Endothelial cell of umbilical vein (primary cell): ENCODE data around the gene MRPS34. TPM values are rescaled to one million over a fixed set of nuclear protein-coding genes. Genes with fewer than 3 reads are reported as not detected.

Source experiments
- BruUV-seq: library from RNA; stranded (reverse); fragments of 400-500 nt; replicated peaks from 2 replicates; lab custom pipeline; 2021; lab: Mats Ljungman, UMichigan
- CTCF ChIA-PET: fragments of 300-600, 350-600 bp; sonication (Branson Sonifier 250); formaldehyde crosslinking; loops from one replicate; lab custom pipeline; 2021; ENCODE audit warnings: antibody characterized with exemption, inconsistent platforms; lab: Charles Lee
- POLR2A ChIA-PET: fragments of 300-600, 350-600 bp; sonication (Branson Sonifier 250); formaldehyde crosslinking; loops from one replicate; lab custom pipeline; 2021; ENCODE audit warnings: antibody characterized with exemption, inconsistent platforms; lab: Charles Lee
- DNase-seq: peaks from one replicate; pipeline ENCODE4 v3.0.0-alpha.2; 2011; ENCODE audit warnings: low read depth, low spot score
- FAIRE-seq: peaks from 2 replicates; lab custom pipeline; 2011; peaks lifted over from hg19 to GRCh38; lab: Jason Lieb, UNC
- H2AFZ ChIP-seq: 2 replicates; pipeline ENCODE4 v1.6.0; 2012; ENCODE audit warnings: low read depth, low read length, control low read depth, inconsistent platforms
- H3K27ac ChIP-seq: 2 replicates; pipeline ENCODE4 v1.5.1; 2011; ENCODE audit warnings: low read depth, mild to moderate bottlenecking, control low read depth, low read length, moderate library complexity; ENCODE audit not compliant: insufficient read depth
- H3K27me3 ChIP-seq, 2 experiments: 2 replicates each; pipeline versions ENCODE4 v1.6.0 to v1.6.1; 2011; ENCODE audit warnings: low read length in 2 of 2, mixed read lengths in 1 of 2; ENCODE audit not compliant: control insufficient read depth in 2 of 2, insufficient read depth in 2 of 2
- H3K36me3 ChIP-seq, 2 experiments: 2 replicates in 1 of 2; 3 replicates in 1 of 2; pipeline ENCODE4 v1.5.1; 2011; ENCODE audit warnings: low read length in 2 of 2, mild to moderate bottlenecking in 1 of 2, moderate library complexity in 1 of 2; ENCODE audit not compliant: control insufficient read depth in 2 of 2, insufficient read depth in 2 of 2; ENCODE audit errors: extremely low read depth in 1 of 2
- H3K4me1 ChIP-seq: 3 replicates; pipeline ENCODE4 v1.5.1; 2011; ENCODE audit warnings: mild to moderate bottlenecking, low read length; ENCODE audit not compliant: control insufficient read depth, insufficient read depth; ENCODE audit errors: extremely low read depth
- H3K4me2 ChIP-seq: 2 replicates; pipeline ENCODE4 v1.6.1; 2011; ENCODE audit warnings: low read length, control low read depth, mixed read lengths; ENCODE audit not compliant: insufficient read depth
- H3K4me3 ChIP-seq, 3 experiments: fragments of 200-600 bp in 1 of 3; sonication (generic), shearing (Covaris generic) in 1 of 3; replicated peaks in 1 of 3; 2 replicates each; pipeline ENCODE4 v1.5.1; 2011 to 2016; ENCODE audit warnings: control low read depth in 3 of 3, low read length in 3 of 3, mild to moderate bottlenecking in 2 of 3, inconsistent platforms in 1 of 3, low read depth in 1 of 3, moderate library complexity in 1 of 3; ENCODE audit not compliant: insufficient read depth in 1 of 3
- H3K79me2 ChIP-seq: 2 replicates; pipeline ENCODE4 v1.6.0; 2012; ENCODE audit warnings: low read length, inconsistent platforms; ENCODE audit not compliant: control insufficient read depth, insufficient read depth
- H3K9ac ChIP-seq: replicated peaks from 2 replicates; pipeline ENCODE3; 2011; ENCODE audit warnings: low read length, control low read depth; ENCODE audit not compliant: insufficient read depth; ENCODE audit errors: extremely low read depth
- H3K9me1 ChIP-seq: replicated peaks from 3 replicates; pipeline ENCODE4 v1.6.0; 2011; ENCODE audit warnings: mild to moderate bottlenecking, low read length; ENCODE audit not compliant: control insufficient read depth, insufficient read depth; ENCODE audit errors: extremely low read depth
- H3K9me3 ChIP-seq: replicated peaks from 2 replicates; pipeline ENCODE4 v1.5.1; 2012; ENCODE audit warnings: low read length, inconsistent platforms; ENCODE audit not compliant: control insufficient read depth, insufficient read depth
- H4K20me1 ChIP-seq: replicated peaks from 2 replicates; pipeline ENCODE3; 2011; ENCODE audit warnings: mild to moderate bottlenecking, low read length; ENCODE audit not compliant: control insufficient read depth, insufficient read depth; ENCODE audit errors: extremely low read depth
- EZH2 ChIP-seq: IDR thresholded peaks from 2 replicates; pipeline ENCODE4 v1.6.1; 2012; ENCODE audit warnings: borderline replicate concordance, low read depth, mild to moderate bottlenecking, moderate library complexity, low read length, inconsistent platforms; ENCODE audit not compliant: severe bottlenecking
- FOS ChIP-seq: IDR thresholded peaks from 2 replicates; pipeline ENCODE4 v1.6.1; 2011; ENCODE audit warnings: mild to moderate bottlenecking, low read length, moderate library complexity, borderline replicate concordance; ENCODE audit not compliant: insufficient read depth
- GATA2 ChIP-seq: IDR thresholded peaks from 2 replicates; pipeline ENCODE4 v1.7.0; 2011; ENCODE audit warnings: low read depth, mild to moderate bottlenecking, moderate library complexity, mixed read lengths, low read length; ENCODE audit not compliant: insufficient read length, insufficient read depth
- JUN ChIP-seq: IDR thresholded peaks from 2 replicates; pipeline ENCODE4 v1.6.1; 2011; ENCODE audit warnings: borderline replicate concordance, low read depth; ENCODE audit not compliant: insufficient read length, insufficient read depth
- MYC ChIP-seq: IDR thresholded peaks from one replicate; pipeline ENCODE4 v1.6.1; 2011; ENCODE audit warnings: mild to moderate bottlenecking, low read depth, low read length
- POLR2A ChIP-seq: IDR thresholded peaks from 2 replicates; pipeline ENCODE4 v1.6.1; 2012; ENCODE audit warnings: low read depth, mild to moderate bottlenecking, control low read depth, low read length
- POLR2AphosphoS5 ChIP-seq: IDR thresholded peaks from 2 replicates; pipeline ENCODE4 v1.6.1; 2012; ENCODE audit warnings: low read depth, mild to moderate bottlenecking, control low read depth, low read length, moderate library complexity; ENCODE audit not compliant: insufficient read depth
- dilution Hi-C: fragments of 300-500 bp; cut with MboI; formaldehyde crosslinking; loops from one replicate; pipeline ENCODE4 v1.15.0; 2019; ENCODE audit warnings: low sequenced_read_pairs; ENCODE audit not compliant: extremely low pct_ligation_motif_present
- intact Hi-C: fragments of 100-400 bp; cut with micrococcal nuclease; formaldehyde crosslinking; loops from one replicate; pipeline ENCODE4 v1.10.0; 2022
- polyA plus RNA-seq, 4 experiments: library from polyadenylated mRNA; depleted of rRNA in 3 of 4; stranded (reverse) in 3 of 4; unstranded in 1 of 4; fragments of >200 nt; gene quantifications; 2 replicates each; pipeline versions ENCODE4 v1.2.1 to v1.2.3, GENCODE V29; 2011 to 2012; ENCODE audit warnings: missing spikeins in 1 of 4
- total RNA-seq: library from RNA; stranded (reverse); gene quantifications from 2 replicates; pipeline ENCODE4 v1.2.3, GENCODE V29; 2021
- TF ChIP-seq, protein P1 (sequence below): IDR thresholded peaks from 2 replicates; pipeline ENCODE4 v1.6.1; 2011; ENCODE audit not compliant: insufficient read depth, insufficient read length
- TF ChIP-seq, protein P2 (sequence below), 2 donors: IDR thresholded peaks; 1 replicate in 1 of 2; 2 replicates in 1 of 2; pipeline ENCODE4 v1.5.1; 2011; ENCODE audit warnings: low read length in 2 of 2, mild to moderate bottlenecking in 2 of 2, moderate library complexity in 2 of 2, control low read depth in 1 of 2, inconsistent platforms in 1 of 2, low read depth in 1 of 2; ENCODE audit not compliant: insufficient read depth in 1 of 2; ENCODE audit errors: extremely low read depth in 1 of 2

The MRPS34 gene
- total and polyA plus RNA-seq, 2 donors (not counting 3 experiments of a cell fraction or from before 2014, with no cell fraction given) = 82.1 to 102 TPM

DNA sequence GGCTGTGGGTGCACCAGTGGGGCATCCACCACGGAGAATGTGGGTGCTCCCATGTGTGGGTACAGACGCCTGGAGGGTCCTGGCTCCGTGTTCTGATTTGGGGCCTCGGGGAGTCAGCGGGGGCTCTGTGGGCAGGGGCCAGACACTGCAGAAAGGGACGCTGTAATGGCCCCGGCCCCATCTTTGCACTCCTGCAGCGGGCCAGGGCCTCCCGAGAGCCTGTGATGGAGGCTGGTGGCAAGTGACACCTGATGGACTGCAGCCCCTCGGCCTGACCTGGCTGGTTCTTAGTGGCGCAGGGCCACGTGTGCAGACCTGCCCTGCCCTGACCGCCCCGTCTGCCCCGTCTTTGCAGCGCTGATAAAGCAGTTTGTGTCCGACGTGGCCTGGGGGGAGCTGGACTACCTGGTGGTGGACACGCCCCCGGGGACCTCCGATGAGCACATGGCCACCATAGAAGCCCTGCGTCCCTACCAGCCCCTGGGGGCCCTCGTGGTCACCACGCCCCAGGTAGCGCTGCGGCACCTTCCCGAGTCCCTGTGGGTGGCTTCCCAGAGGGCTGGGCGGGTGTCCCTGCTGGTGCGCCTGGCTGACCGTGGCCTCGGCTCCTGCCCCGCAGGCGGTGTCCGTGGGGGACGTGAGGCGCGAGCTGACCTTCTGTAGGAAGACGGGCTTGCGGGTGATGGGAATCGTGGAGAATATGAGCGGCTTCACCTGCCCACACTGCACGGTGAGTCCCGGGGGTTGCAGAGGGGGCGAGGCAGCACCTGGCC lies 14.6 kb upstream of the MRPS34 start:
- Histone ChIP-seq H4K20me1 (no peaks in the 10 kb centered on the region), H2AFZ (no peak overlapping the region), H3K27me3 (no peaks in the 10 kb centered on the region), H3K9me1 (no peaks in the 10 kb centered on the region), H3K36me3 (peaks cover 0 to 23% of the 10 kb centered on the region in 2 experiments), H3K4me2 (no peak overlapping the region), H3K9ac (no peak overlapping the region), H3K9me3 (no peaks in the 10 kb centered on the region), H3K27ac (no peak overlapping the region), H3K4me3 (no peak overlapping the region), H3K4me1 (peaks cover 5% of the 10 kb centered on the region), H3K79me2 (peaks cover 25% of the 10 kb centered on the region)
- TF ChIP-seq POLR2AphosphoS5 = no peak
- no peak for TF ChIP-seq MYC
- TF ChIP-seq, protein P1, sequence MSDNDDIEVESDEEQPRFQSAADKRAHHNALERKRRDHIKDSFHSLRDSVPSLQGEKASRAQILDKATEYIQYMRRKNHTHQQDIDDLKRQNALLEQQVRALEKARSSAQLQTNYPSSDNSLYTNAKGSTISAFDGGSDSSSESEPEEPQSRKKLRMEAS = no peak
- TF ChIP-seq, protein P2, sequence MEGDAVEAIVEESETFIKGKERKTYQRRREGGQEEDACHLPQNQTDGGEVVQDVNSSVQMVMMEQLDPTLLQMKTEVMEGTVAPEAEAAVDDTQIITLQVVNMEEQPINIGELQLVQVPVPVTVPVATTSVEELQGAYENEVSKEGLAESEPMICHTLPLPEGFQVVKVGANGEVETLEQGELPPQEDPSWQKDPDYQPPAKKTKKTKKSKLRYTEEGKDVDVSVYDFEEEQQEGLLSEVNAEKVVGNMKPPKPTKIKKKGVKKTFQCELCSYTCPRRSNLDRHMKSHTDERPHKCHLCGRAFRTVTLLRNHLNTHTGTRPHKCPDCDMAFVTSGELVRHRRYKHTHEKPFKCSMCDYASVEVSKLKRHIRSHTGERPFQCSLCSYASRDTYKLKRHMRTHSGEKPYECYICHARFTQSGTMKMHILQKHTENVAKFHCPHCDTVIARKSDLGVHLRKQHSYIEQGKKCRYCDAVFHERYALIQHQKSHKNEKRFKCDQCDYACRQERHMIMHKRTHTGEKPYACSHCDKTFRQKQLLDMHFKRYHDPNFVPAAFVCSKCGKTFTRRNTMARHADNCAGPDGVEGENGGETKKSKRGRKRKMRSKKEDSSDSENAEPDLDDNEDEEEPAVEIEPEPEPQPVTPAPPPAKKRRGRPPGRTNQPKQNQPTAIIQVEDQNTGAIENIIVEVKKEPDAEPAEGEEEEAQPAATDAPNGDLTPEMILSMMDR (IDR thresholded peaks at IDR 0.05; ENCODE audit: extremely low read depth in 1 of 2, insufficient read depth in 1 of 2, low read depth in 1 of 2, low read length in 2 of 2) = no peak
- CTCF ChIA-PET = no interaction called here
- dilution Hi-C loops = no loop called here
- DNase-seq = no peak
- no peak for FAIRE-seq
- intact Hi-C loops = loop anchor here (10.0 kb wide), 1 partner anchor 483 kb away; the partner anchor contains the start of gene UBE2I
- POLR2A ChIA-PET = no interaction called here
- BruUV-seq = no TSS peak

DNA sequence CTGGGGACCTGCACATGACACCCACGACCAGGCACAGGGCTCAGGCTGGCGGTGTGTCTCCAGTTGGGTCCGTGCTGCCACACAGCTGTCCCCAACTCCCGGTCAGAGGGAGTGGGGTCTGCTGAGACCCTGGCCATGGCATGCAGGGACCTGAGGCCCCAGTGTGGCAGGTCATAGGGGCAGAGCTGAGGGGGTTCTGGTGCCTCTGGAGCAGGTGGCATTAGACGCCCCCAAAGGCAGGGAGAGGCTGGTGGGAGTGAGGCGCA lies 14.1 kb upstream of the MRPS34 start:
- Histone ChIP-seq H2AFZ (no peak overlapping the region), H3K9ac (no peak overlapping the region), H3K4me2 (no peak overlapping the region), H3K9me3 (no peaks in the 10 kb centered on the region), H3K4me1 (peaks cover 5% of the 10 kb centered on the region), H3K9me1 (no peaks in the 10 kb centered on the region), H3K27ac (no peak overlapping the region), H3K27me3 (no peaks in the 10 kb centered on the region), H4K20me1 (no peaks in the 10 kb centered on the region), H3K36me3 (peaks cover 0 to 23% of the 10 kb centered on the region in 2 experiments), H3K79me2 (peaks cover 25% of the 10 kb centered on the region), H3K4me3 (no peak overlapping the region)
- BruUV-seq = no TSS peak
- ChIA-PET POLR2A (no interaction called here), CTCF (no interaction called here)
- TF ChIP-seq JUN (no peak), POLR2A (no peak), FOS (no peak), POLR2AphosphoS5 (no peak), GATA2 (no peak), EZH2 (no peak), MYC (no peak)
- TF ChIP-seq, protein P1 = no peak
- TF ChIP-seq, protein P2 (IDR thresholded peaks at IDR 0.05; ENCODE audit: extremely low read depth in 1 of 2, insufficient read depth in 1 of 2, low read depth in 1 of 2, low read length in 2 of 2) = no peak
- no peak for FAIRE-seq
- DNase-seq = no peak
- intact Hi-C loops (loop anchor here (10.0 kb wide), 1 partner anchor 482 kb away; the partner anchor contains the start of gene UBE2I), dilution Hi-C loops (no loop called here)
